Esophagus (tissue), 2 donors: ENCODE results near the gene NPAS3. TPM values are rescaled to one million over a fixed set of nuclear protein-coding genes. Genes with fewer than 3 reads are reported as not detected.

Experiments
- H3K27ac ChIP-seq, 2 donors: one replicate each; pipeline ENCODE4 v1.5.1; 2013; ENCODE audit warnings: low read depth in 2 of 2, mild to moderate bottlenecking in 2 of 2, inconsistent platforms in 1 of 2, low read length in 1 of 2, moderate library complexity in 1 of 2
- H3K27me3 ChIP-seq, 2 donors: one replicate each; pipeline ENCODE4 v1.6.1; 2013; ENCODE audit warnings: low read length in 2 of 2, control low read depth in 1 of 2, mild to moderate bottlenecking in 1 of 2; ENCODE audit not compliant: insufficient read depth in 2 of 2, control insufficient read depth in 1 of 2
- H3K36me3 ChIP-seq, 2 donors: one replicate each; pipeline ENCODE4 v1.6.1; 2013; ENCODE audit warnings: low read length in 1 of 2; ENCODE audit not compliant: control insufficient read depth in 2 of 2, insufficient read depth in 2 of 2
- H3K4me1 ChIP-seq, 2 donors: one replicate each; pipeline ENCODE4 v1.6.1; 2013; ENCODE audit warnings: low read length in 1 of 2; ENCODE audit not compliant: control insufficient read depth in 2 of 2, insufficient read depth in 2 of 2
- H3K4me3 ChIP-seq, 2 donors: one replicate each; pipeline ENCODE4 v1.5.1; 2013; ENCODE audit warnings: low read length in 2 of 2, mild to moderate bottlenecking in 2 of 2, low read depth in 1 of 2, moderate library complexity in 1 of 2
- H3K9me3 ChIP-seq, 2 donors: one replicate each; pipeline ENCODE4 v1.6.1; 2013; ENCODE audit warnings: mild to moderate bottlenecking in 2 of 2, low read depth in 1 of 2, low read length in 1 of 2, moderate library complexity in 1 of 2; ENCODE audit not compliant: control insufficient read depth in 2 of 2, insufficient read depth in 1 of 2
- WGBS, 2 donors: extraction: QIAGEN DNeasy Blood & Tissue Kit; methylation state at CpG; one replicate each; pipeline ENCODE4 v1.1.7; 2013; 5-methylcytosine and 5-hydroxymethylcytosine counted together
- polyA plus RNA-seq, 2 donors: library from polyadenylated mRNA; stranded (reverse); fragments of 200-250 nt; gene quantifications; one replicate each; pipeline ENCODE4 v1.2.3, GENCODE V29; 2013
- donor health status: healthy with polysubstance abuse.
- donor health status: Bipolar disorder and iron deficiency.

NPAS3 gene
- polyA plus RNA-seq, 2 donors: 0.08 to 0.13 TPM

GRCh38 chr14:33709283-33709682 lies 770.6 kb downstream of the NPAS3 start:
- no peak overlapping the region for H3K4me3 ChIP-seq
- H3K36me3 ChIP-seq: no peaks in the 10 kb centered on the region
- H3K27me3 ChIP-seq: no peaks in the 10 kb centered on the region
- no peak overlapping the region for H3K27ac ChIP-seq
- H3K4me1 ChIP-seq: no peaks in the 10 kb centered on the region
- WGBS, 2 donors: 80 to 85% methylated on average over 4 of the region's 4 CpGs
- no peaks in the 10 kb centered on the region for H3K9me3 ChIP-seq

- Histone ChIP-seq H3K36me3 (no peaks in the 10 kb centered on the region), H3K4me3 (no peak overlapping the region), H3K27me3 (no peaks in the 10 kb centered on the region), H3K9me3 (no peaks in the 10 kb centered on the region), H3K4me1 (no peaks in the 10 kb centered on the region), H3K27ac (no peak overlapping the region)
- 83 to 88% methylated on average over 3 of the region's 3 CpGs for WGBS, 2 donors
Measured at GRCh38 chr14:33709711-33710110, 771.0 kb downstream of the NPAS3 start.

GRCh38 chr14:33710273-33710672 lies 771.6 kb downstream of the NPAS3 start:
- WGBS, 2 donors: 76 to 86% methylated on average over 7 of the region's 7 CpGs
- Histone ChIP-seq H3K4me3 (no peak overlapping the region), H3K9me3 (no peaks in the 10 kb centered on the region), H3K36me3 (no peaks in the 10 kb centered on the region), H3K27me3 (no peaks in the 10 kb centered on the region), H3K27ac (no peak overlapping the region), H3K4me1 (no peaks in the 10 kb centered on the region)

- Histone ChIP-seq H3K4me3 (no peak overlapping the region), H3K9me3 (no peaks in the 10 kb centered on the region), H3K27me3 (no peaks in the 10 kb centered on the region), H3K36me3 (no peaks in the 10 kb centered on the region), H3K27ac (no peak overlapping the region), H3K4me1 (no peaks in the 10 kb centered on the region)
- WGBS, 2 donors: 84 to 85% methylated on average over 11 of the region's 11 CpGs
Measured at GRCh38 chr14:33711194-33711593, 772.5 kb downstream of the NPAS3 start.

GRCh38 chr14:33711811-33712216 lies 773.1 kb downstream of the NPAS3 start:
- Histone ChIP-seq H3K4me1 (no peaks in the 10 kb centered on the region), H3K36me3 (no peaks in the 10 kb centered on the region), H3K4me3 (no peak overlapping the region), H3K9me3 (no peaks in the 10 kb centered on the region), H3K27ac (no peak overlapping the region), H3K27me3 (no peaks in the 10 kb centered on the region)
- WGBS, 2 donors: 80 to 85% methylated on average over 5 of the region's 5 CpGs

GRCh38 chr14:33714527-33715226 lies 776.0 kb downstream of the NPAS3 start:
- no peak overlapping the region for H3K27ac ChIP-seq
- no peaks in the 10 kb centered on the region for H3K36me3 ChIP-seq
- no peak overlapping the region for H3K4me3 ChIP-seq
- H3K4me1 ChIP-seq: no peaks in the 10 kb centered on the region
- no peaks in the 10 kb centered on the region for H3K9me3 ChIP-seq
- no peaks in the 10 kb centered on the region for H3K27me3 ChIP-seq
- WGBS, 2 donors: 87 to 92% methylated on average over 1 of the region's 1 CpG

GRCh38 chr14:33715227-33715528 lies 776.5 kb downstream of the NPAS3 start:
- Histone ChIP-seq H3K27me3 (no peaks in the 10 kb centered on the region), H3K27ac (no peak overlapping the region), H3K9me3 (no peaks in the 10 kb centered on the region), H3K4me3 (no peak overlapping the region), H3K36me3 (no peaks in the 10 kb centered on the region), H3K4me1 (no peaks in the 10 kb centered on the region)
- WGBS, 2 donors: 80 to 81% methylated on average over 1 of the region's 1 CpG

GRCh38 chr14:33716921-33717320 lies 778.2 kb downstream of the NPAS3 start:
- H3K27ac ChIP-seq: no peak overlapping the region
- 33 to 37% methylated on average over 2 of the region's 2 CpGs for WGBS, 2 donors
- no peaks in the 10 kb centered on the region for H3K36me3 ChIP-seq
- H3K27me3 ChIP-seq: no peaks in the 10 kb centered on the region
- no peaks in the 10 kb centered on the region for H3K4me1 ChIP-seq
- H3K9me3 ChIP-seq: no peaks in the 10 kb centered on the region
- no peak overlapping the region for H3K4me3 ChIP-seq

GRCh38 chr14:33717866-33718265 lies 779.2 kb downstream of the NPAS3 start:
- no peaks in the 10 kb centered on the region for H3K4me1 ChIP-seq
- no peak overlapping the region for H3K27ac ChIP-seq
- no peaks in the 10 kb centered on the region for H3K27me3 ChIP-seq
- H3K9me3 ChIP-seq: no peaks in the 10 kb centered on the region
- WGBS, 2 donors: 50 to 65% methylated on average over 4 of the region's 4 CpGs
- H3K4me3 ChIP-seq: no peak overlapping the region
- H3K36me3 ChIP-seq: no peaks in the 10 kb centered on the region

- Histone ChIP-seq H3K27ac (no peak overlapping the region), H3K36me3 (no peaks in the 10 kb centered on the region), H3K27me3 (no peaks in the 10 kb centered on the region), H3K9me3 (no peaks in the 10 kb centered on the region), H3K4me3 (no peak overlapping the region), H3K4me1 (no peaks in the 10 kb centered on the region)
- WGBS, 2 donors: 81 to 91% methylated on average over 4 of the region's 4 CpGs
Measured at GRCh38 chr14:33720284-33720787, 781.7 kb downstream of the NPAS3 start.
